GM10266 (cell line): Measurements from ENCODE around the gene ZFPM1.

Experiments used
- DNase-seq: peaks from one replicate; pipeline ENCODE4 v3.0.0; 2012; ENCODE audit errors: extremely low spot score
- CTCF ChIP-seq: IDR thresholded peaks from 2 replicates; pipeline ENCODE4 v1.5.1; 2012; ENCODE audit warnings: mild to moderate bottlenecking, low read depth; ENCODE audit not compliant: control insufficient read depth, insufficient read depth; ENCODE audit errors: missing control alignments

The ZFPM1 gene

GRCh38 chr16:88543230-88543813 lies 90.2 kb downstream of the ZFPM1 start:
- TF ChIP-seq CTCF = no peak

GRCh38 chr16:88545781-88546180 lies 92.7 kb downstream of the ZFPM1 start:
- DNase-seq = no peak
- TF ChIP-seq CTCF = no peak

More at GRCh38 chr16:88543230-88543813, 90.2 kb downstream of the ZFPM1 start:
- DNase-seq = no peak

- no peak for DNase-seq
- no peak for TF ChIP-seq CTCF
Measured at GRCh38 chr16:88548131-88548874, 95.2 kb downstream of the ZFPM1 start.

DNA sequence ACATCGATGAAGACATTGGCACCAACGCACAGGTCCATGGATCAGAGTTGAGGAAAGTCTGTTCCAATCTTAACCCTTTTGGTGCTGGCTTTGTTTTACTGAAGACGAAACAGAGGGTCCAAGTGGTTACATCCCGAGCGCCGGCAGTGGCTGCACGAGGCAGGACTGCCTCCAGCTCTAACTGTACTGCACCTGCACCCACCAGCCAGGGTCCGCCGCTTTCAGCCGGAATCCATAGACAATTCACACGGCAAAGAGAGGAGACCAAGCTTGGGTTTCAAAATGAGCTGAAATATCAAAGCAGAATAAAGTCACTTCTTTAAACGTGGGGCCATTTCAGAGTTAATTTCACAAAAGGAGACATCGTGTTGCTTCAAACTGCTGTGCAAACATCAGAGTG lies 95.9 kb downstream of the ZFPM1 start:
- TF ChIP-seq CTCF = no peak

GRCh38 chr16:88549671-88550245 lies 96.7 kb downstream of the ZFPM1 start:
- no peak for TF ChIP-seq CTCF
- no peak for DNase-seq

More for the DNA sequence above, 95.9 kb downstream of the ZFPM1 start:
- DNase-seq = no peak

DNA sequence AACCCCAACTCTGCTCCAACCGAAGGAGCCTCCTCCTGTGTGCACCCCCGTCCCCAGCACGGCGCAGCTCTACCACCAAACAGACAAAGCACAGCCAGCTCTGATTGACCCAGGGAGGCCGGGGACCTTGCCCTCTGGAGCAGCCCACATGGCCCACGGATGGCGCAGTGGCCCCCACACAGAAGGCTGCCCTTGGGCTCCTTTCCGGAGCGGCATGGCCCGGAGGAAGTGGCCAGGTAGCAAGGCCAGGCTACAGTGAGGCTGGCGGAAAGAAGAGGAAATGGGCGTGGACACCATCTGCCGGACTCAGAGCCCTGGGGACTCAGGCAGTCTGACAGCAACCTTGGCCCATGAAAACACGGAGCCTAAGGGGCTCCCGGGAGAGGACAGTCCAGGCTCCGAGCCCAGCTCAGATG lies 97.2 kb downstream of the ZFPM1 start:
- no peak for TF ChIP-seq CTCF
- DNase-seq = no peak

DNA sequence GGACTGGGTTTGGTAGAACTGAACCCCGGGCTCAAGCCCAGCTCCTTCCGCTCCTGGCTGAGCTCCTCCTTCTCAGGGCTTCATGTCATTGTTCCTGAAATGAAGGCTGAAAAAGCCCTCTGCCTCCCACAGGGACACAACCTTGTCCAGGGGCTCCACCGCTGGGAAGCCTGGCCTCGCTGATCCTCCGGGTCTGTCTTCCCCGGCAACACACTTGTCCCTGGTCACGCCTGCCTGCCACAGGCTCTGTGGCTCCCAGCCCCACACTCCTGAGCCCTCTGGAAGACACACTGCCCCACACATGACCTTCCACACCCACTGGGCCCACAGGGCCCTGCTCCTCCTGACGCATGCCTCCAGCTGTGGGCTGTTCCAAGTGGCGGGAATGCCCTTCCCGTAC lies 99.1 kb downstream of the ZFPM1 start:
- no peak for DNase-seq
- TF ChIP-seq CTCF = no peak
